NCI-H1105 treated with DMSO at 0.1 percent for 48 hours (cell line): ENCODE data around the gene TTLL8.

Source experiments
- DNase-seq: peaks from one replicate; lab custom pipeline; 2025; lab: John Stamatoyannopoulos, UW

TTLL8 gene

GRCh38 chr22:50082961-50083461 lies 24.9 kb upstream of the TTLL8 start:
- no peak for DNase-seq

- no peak for DNase-seq
These were observed 24.2 kb upstream of the TTLL8 start for GRCh38 chr22:50082197-50082715.

DNA sequence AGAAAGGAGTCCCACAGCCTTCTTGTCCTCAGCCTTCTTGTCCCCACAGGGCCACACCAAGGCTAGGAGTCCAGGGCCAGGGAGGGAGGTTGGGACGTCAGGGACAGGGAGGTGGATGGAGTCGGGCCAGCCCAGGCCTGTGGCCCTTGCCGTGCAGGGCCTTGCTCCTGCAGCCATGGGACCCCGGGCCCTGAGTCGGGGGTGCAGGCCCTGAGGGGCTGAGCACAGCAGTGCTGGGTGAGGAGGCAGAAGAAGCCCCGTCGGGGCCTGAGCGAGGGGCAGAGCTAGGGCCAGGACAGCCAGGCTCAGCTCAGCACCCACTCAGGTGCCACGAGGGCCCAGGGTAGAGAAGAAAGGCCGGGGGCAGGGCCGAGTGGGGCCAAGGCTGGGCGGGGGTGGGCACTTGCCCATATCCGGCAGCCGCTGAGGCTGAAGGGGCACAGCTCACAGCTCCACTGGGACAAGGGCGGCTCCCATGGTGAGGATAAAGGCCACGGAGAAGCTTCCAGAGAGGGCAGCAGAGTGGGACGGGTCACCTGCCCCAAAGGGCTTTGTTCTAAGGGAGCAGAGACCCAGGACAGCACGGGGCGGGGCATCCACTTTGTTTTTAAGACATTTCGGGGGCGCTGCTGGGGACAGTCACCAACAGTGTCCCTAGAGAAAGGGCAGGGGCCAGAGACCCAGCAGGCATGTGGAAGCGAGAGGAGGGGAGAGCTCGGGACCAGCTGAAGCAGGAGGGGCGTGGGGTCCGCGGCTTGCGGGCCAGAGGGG lies 23.5 kb upstream of the TTLL8 start:
- DNase-seq = no peak

DNA sequence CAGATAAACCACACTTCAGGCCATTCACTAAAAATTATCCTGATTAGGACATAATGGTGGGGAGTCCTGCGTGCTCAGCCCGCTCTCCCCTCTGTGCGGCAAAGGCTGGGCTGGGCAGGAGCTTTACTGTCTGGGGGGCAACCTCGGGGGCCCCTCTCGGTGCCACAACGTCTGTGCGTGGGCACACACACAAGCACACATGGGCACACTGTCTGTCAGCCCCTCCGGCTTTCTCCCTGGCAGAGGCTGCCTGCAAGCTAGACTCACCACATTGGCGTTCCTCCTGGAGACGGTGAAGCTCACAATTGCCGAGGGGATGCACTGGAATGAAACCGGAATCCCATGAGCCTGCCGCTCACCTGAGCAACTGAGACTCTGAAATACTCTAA lies 22.0 kb upstream of the TTLL8 start:
- no peak for DNase-seq

- no peak for DNase-seq
These were observed 20.7 kb upstream of the TTLL8 start for GRCh38 chr22:50078761-50079160.

- no peak for DNase-seq
These were observed 20.1 kb upstream of the TTLL8 start for GRCh38 chr22:50078246-50078645.

DNA sequence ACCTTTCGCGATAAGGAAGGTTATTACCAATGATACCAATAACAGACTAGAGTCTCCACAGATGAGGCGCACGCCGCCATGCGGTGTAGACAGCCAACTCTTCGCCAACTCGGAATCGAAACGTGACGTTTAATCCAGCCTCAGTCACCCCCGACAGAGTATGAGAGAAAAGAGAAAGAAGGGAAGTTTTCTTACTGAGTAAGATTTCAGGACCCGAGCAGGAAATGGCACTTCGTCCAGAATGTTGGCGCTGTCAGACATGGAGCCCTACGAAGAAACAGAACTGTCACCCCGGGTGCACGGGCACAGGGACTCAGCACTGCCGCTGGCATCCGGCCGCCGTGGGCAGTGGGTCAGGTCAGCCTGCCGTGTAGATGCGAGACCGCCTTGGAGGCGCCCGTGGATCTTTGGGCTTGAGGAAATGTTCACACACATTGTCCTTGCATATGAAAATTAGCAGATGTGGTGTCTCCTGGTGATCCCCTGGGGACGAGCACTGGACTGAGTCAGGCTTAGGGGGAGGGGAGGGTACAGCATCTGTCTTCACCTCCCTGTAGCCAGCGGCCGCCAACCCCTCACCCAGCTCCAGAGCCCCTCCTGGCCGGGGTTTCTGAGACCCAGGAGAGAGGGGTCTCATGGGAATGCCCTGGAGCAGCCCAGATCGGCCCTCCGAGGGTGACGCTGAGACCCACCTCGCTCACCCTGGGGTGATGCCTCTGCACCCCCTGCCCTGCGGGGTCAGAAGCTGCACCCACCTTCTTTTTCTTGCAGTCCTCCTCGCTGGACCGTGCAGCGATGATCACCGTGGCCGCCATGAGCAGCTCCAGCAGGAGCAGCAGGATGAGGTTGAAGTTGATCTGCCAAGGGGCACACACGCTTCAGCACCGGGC lies 18.8 kb upstream of the TTLL8 start:
- DNase-seq = no peak

- DNase-seq = no peak
These were observed 16.7 kb upstream of the TTLL8 start for GRCh38 chr22:50074551-50075530.

GRCh38 chr22:50074056-50074455 lies 16.0 kb upstream of the TTLL8 start:
- DNase-seq = no peak

DNA sequence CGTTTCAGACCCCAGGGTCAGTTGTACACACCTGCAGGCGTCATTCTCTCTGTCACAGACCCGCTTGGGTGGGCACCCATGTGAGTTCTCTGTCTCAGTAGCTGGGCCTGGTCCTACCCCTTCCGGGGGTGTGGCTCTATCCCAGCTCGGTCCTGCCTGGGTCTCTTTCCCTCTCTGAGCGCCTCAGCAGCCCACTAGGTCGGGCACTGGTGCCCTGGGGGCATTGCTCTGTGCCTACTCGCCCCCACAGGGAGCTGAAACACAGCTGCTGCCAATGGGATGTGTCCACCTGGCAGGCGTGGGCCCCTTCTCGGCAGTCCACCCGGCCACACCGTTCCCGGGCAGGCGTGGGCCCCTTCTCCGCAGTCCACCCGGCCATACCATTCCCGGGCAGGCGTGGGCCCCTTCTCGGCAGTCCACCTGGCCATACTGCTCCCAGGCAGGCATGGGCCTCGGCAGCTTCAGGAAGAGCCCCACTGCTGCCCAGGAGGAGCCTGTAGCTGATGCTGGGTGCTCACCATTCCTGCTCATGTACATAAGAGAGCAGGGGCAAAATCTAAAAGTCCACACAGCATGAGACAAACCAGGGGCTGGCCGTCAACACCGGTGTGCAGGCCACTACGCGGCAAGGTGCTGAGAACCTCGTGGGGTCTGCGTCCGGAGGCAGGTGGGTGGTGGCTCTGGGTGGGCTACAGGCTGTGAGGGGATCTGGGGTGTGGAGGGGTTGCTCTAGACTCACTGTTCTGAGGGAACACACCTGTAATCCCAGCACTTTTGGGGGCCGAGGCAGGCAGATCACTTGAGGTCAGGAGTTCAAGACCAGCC lies 14.8 kb upstream of the TTLL8 start:
- no peak for DNase-seq

DNA sequence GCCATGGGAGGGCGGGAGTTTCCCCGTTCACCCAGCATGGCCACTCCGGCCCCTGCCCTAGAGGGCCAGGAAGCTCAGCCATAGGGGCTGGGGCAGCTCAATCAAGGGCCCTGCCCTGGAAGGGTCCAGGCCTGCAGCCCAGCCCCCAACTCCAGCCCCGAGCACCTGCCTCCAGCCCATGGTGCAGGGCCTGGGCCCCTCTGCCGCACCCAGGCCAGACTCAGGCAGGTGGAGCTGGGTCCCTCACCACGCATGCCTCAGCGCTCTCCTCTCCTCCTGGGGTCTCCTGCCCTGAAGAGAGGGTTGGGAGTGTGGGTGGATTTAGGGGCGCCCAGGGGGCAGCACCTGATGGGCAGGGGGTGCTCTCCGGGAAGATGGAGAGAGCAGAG lies 14.1 kb upstream of the TTLL8 start:
- no peak for DNase-seq

DNA sequence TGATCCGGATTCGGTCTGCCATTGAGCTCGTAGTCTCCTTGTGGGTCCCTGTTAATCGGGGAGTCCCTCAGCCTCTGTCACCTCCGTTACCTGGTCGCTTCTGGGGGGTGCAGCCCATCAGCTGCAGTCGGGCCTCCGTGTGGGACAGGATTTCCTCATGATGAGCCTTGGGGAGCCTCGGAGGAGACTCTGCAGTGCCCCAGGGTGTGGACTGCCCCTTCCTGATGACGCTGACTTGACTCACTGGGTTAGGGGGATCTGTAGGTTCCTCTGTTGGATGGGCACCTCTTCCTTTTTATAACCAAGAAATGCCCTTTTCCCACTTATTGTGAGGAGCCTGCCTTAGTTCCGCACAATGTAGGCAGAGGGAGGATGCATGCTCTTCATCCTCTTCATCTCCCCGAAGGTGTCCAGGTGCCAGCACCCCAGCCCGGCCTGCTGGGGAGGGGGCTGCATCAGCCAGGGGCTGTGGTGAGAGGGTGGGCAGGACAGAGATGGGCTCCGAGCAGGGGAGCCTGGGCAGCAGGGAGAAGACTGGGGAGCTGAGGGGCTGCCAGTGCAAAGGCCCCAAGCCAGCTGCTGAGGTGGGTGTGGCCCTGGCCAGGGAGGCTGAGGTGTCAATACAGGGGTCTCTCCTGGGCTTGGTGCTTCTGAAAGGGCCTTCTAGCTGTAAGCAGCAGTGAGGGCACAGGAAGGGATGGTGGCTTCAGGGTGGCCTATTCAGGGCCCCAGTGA lies 13.5 kb upstream of the TTLL8 start:
- DNase-seq = no peak

GRCh38 chr22:50070366-50070765 lies 12.3 kb upstream of the TTLL8 start:
- no peak for DNase-seq

- DNase-seq = no peak
These were observed 10.0 kb upstream of the TTLL8 start for GRCh38 chr22:50068096-50068495.

DNA sequence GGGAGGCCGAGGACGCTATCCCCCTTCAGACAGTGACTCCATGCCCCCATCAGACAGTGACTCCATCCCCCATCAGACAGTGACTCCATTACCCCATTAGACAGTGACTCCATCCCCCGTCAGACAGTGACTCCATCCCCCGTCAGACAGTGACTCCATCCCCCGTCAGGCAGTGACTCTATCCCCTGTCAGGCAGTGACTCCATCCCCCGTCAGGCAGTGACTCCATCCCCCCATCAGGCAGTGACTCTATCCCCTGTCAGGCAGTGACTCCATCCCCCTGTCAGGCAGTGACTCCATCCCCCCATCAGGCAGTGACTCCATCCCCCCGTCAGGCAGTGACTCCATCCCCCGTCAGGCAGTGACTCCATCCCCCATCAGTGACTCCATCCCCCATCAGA lies 9.1 kb upstream of the TTLL8 start:
- DNase-seq = no peak

DNA sequence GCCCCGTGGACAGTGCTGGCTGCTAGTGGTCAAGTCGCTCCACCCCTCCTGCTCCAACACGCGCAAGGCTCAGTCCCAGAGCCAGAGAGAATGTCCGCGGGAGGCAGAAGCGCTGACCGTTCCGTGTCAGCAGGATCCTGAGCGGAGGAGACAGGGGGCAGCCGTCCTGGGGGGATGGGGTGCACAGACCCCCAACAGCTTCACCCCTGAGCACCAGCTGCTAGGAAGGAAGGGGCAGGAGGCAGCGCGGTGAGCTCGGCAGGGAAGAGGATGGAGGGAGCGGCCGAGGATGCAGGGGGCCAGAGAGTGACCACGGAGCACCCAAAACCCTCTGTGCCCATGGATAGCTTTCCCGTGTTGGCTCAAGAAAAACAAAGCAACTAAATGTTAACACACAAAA lies 6.4 kb upstream of the TTLL8 start:
- no peak for DNase-seq

GRCh38 chr22:50063589-50064393 lies 5.7 kb upstream of the TTLL8 start:
- no peak for DNase-seq

- DNase-seq = no peak
These were observed 4.5 kb upstream of the TTLL8 start for GRCh38 chr22:50062509-50063135.
